LNCaP clone FGC (cell line): ENCODE measurements around the gene SLC39A10.

Experiments
- DNase-seq: peaks from one replicate; pipeline ENCODE4 v3.0.0-alpha.2; 2011; ENCODE audit warnings: low read depth
- H3K4me3 ChIP-seq: 2 replicates; pipeline ENCODE4 v1.5.1; 2011; ENCODE audit warnings: mild to moderate bottlenecking, low read depth, low read length, control low read depth
- TF ChIP-seq, protein P1 (sequence below): IDR thresholded peaks from 2 replicates; pipeline ENCODE4 v1.5.1; 2012; ENCODE audit warnings: mild to moderate bottlenecking; ENCODE audit not compliant: control insufficient read depth, insufficient read depth; ENCODE audit errors: extremely low read depth

Gene SLC39A10

DNA sequence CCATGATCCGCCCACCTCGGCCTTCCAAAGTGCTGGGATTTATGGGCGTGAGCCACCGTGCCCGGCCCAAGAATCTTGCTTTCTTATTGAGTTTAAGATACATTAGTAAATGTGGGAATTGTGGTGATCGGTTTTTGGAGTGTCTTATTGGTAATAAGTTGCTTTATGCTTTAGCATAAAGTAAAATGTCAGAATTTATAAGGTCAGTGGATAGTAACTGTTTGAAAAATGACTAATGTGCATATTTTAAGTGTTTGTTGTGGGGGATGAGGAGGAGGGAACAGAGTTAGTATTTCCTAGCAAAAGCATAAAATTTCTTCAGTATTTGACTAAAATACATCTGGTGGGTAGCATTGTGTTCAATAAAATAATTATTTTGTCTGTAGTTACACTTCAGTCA lies 77.4 kb downstream of the SLC39A10 start:
- no peak for DNase-seq
- H3K4me3 ChIP-seq: no peak overlapping the region

DNA sequence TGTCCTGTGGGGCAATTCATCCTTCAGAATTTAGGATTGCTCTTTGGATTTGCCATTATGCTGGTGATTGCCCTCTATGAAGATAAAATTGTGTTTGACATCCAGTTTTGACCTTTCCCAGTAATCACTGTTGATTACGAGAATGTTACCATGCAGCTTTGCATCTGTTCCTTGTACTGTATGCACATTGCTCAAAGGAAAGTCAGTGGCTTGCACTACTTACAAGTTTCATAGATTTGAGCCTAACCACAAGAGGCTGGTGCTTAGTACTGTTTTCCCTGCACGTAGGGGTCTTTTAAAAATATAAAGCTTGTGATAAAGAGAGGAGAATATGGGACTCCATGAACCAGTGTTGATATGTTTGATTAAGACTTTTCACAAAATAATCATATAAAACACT lies 77.9 kb downstream of the SLC39A10 start:
- DNase-seq: no peak
- H3K4me3 ChIP-seq: no peak overlapping the region
- TF ChIP-seq, protein P1, sequence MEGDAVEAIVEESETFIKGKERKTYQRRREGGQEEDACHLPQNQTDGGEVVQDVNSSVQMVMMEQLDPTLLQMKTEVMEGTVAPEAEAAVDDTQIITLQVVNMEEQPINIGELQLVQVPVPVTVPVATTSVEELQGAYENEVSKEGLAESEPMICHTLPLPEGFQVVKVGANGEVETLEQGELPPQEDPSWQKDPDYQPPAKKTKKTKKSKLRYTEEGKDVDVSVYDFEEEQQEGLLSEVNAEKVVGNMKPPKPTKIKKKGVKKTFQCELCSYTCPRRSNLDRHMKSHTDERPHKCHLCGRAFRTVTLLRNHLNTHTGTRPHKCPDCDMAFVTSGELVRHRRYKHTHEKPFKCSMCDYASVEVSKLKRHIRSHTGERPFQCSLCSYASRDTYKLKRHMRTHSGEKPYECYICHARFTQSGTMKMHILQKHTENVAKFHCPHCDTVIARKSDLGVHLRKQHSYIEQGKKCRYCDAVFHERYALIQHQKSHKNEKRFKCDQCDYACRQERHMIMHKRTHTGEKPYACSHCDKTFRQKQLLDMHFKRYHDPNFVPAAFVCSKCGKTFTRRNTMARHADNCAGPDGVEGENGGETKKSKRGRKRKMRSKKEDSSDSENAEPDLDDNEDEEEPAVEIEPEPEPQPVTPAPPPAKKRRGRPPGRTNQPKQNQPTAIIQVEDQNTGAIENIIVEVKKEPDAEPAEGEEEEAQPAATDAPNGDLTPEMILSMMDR: no peak

More for the DNA sequence above, 77.4 kb downstream of the SLC39A10 start:
- TF ChIP-seq, protein P1: no peak

DNA sequence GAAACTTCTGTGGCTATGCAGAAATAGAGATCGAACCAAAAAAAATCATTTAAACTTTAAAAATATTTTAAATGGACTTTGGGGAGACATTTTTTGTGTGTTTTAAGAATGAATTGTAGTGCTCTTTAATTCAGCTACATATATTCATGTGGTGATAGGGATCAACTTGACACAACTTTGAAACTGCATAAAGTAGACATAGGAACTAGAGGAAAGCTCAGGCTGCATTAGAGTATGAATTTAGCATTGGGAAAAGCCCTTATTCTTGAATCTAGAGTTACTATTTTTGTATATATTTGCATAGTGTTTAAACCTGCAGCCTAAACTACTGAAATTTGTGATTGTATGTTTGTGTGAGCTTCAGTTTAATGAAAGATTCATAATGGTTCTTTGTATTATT lies 78.3 kb downstream of the SLC39A10 start:
- H3K4me3 ChIP-seq: no peak overlapping the region
- no peak for DNase-seq
- TF ChIP-seq, protein P1: no peak

DNA sequence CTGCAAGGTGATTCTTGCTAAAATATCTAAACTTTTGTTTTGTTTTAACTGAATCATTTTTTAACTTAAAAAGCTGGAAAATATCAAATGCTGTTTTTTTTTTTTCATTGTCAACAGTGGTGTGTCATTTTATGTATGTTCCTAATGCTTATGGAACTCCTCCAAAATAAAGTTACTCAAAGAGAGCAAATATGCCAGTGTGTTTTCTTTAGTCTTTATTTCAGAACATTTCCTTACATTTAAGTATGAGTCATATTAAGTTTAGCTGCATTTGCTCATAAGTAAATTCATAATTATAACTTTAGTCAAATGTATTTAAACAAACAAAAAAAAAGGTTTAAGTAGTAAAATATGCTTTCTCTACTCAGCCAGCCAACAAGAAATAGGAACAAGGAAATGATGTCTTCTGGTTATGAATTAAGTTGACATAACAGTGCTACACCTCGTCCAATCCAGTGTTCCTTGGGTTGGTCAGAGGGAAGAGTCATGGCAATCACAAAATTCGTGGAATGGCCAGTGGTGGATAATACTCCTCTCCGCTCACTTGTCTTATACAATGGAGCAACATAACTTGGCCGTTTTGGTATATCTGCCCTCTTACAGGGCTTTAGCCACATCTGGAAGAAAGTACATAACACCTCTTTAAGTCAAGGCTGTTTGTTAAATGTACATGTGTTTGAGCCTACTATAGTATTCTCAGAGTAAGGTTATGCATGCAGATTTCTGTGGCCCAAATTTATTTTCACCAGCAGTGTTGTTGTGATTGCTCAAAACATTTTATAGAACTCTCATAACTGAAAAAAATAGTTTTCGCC lies 80.7 kb downstream of the SLC39A10 start:
- H3K4me3 ChIP-seq: no peak overlapping the region
- TF ChIP-seq, protein P1: no peak
- peak; percentile 34 for DNase-seq

DNA sequence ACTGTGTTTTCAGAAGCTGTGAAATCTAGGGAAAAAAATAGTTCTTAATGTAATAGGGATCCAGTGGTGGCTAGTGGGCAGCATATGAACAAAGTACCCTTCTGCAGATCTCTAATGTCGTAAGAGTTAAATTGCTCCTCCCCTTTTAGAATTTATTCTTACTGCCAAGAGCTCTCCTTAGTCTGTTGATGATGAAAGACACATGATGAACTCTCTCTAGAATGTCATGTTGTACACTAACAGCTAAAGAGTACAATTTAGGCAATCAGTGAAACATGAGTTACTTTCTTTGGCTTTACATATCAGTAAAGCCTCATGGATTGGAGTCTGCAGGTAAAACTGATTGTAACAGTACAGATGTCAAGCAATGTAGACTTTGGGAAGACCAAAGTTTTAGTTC lies 84.2 kb downstream of the SLC39A10 start:
- TF ChIP-seq, protein P1: no peak
- no peak for DNase-seq

DNA sequence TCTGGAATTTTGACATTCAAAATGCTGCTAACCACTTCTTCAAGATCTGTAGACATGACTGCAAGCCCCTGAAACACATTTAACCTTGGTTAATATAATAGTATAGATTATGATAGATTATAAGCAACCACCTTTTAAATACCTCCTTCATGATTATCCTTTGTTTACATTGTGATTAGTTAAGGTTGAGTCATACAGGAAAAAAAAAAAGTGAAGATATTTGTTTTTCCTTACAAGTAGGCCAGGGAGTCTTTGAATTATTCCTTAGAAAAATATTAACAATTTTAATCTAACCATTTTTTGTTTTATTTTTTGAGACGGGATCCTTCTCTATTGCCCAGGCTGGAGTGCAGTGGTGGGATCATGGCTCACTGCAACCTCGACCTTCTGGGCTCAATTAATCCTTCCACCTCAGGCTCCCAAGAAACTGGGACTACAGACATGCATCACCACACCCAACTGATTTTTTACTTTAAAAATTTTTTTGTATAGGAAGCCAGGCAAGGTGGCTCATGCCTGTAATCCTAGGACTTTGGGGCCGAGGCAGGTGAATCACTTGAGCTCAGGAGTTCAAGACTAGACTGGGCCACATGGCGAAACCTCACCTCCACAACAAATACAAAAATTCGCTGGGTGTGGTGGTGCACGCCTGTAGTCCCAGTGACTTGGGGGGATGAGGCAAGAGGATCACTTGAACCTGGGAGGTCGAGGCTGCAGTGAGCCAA lies 99.4 kb downstream of the SLC39A10 start:
- no peak overlapping the region for H3K4me3 ChIP-seq
- TF ChIP-seq, protein P1: no peak
- DNase-seq: no peak

More for the DNA sequence above, 84.2 kb downstream of the SLC39A10 start:
- H3K4me3 ChIP-seq: no peak overlapping the region
